Stimulated activated CD4-positive, alpha-beta T cell treated with anti-CD3 and anti-CD28 coated beads, Interleukin-15, amount 100 ng/mL, for 48 hours (primary cell): ENCODE results near the gene SATB2.
A peak's percentile ranks its signal among the peaks of the same experiment; 100 is the strongest.

Experiments
- DNase-seq, 2 donors: peaks; one replicate each; pipeline ENCODE4 v3.0.0-alpha.2; 2020; ENCODE audit warnings: low read depth in 2 of 2

The SATB2 gene

DNA sequence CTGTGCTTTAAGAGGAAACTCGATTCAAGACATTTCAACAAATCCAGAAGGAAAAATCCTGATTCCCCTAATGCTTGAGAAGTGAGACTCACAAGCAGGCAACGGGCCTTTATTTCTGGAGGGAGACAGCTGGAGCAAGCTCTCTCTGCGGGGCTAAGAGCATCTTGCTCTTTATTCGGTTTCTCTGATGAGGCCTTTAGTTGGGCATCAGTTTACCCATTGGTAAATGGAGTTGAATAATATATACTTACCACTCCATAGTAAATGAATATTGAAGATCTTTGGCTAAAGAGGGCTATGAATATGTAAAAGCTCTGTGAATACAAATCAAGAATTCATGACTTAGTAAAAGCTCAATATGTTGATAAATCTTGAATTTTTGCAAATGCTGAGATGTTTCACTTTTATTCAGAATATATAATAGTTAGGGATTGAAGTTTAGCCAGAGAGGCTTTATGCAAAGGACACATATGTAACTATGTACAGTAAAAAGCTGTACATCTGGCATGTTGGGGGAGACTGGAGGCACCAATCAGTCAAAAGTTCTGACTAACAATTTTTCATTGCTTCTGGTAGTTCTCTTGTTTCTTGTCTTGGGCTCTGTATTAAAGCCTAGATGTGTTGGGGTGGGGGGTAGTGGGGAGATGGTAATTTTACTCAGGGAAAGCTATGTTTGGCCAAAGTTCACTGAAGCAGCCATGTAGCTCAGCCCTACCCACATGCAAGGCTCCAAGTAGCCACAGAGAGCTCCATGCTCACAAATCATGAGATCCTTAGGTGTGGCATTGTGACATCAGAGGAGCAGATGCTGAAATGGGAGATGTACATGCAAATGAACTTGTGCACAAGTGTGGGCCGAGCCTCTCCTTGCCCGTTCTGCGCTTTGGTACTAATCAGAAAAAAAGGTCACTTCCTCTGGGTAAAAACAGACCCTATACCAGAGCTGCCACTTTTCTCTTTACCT is 200.2 kb downstream of the SATB2 start:
- DNase-seq, result no peak

DNA sequence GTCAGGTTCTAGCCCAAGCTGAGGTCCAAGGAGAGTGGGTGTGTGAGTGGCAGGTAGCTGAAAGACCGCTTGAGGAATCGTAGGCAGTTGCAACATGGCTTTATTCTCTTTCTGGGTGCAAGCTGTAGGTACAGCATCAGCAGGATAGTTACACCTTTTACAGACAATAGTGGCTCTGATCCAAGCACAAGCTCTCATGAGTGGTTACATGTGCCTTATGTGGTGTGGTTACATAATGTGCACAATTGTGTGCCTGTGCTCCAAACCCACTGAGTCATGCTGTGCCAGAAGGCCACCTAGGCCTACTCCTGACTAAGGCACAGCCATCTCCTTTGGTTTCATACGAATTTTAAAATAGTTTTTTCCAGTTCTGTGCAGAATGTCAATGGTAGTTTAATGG is 227.6 kb downstream of the SATB2 start:
- DNase-seq, result no peak

DNA sequence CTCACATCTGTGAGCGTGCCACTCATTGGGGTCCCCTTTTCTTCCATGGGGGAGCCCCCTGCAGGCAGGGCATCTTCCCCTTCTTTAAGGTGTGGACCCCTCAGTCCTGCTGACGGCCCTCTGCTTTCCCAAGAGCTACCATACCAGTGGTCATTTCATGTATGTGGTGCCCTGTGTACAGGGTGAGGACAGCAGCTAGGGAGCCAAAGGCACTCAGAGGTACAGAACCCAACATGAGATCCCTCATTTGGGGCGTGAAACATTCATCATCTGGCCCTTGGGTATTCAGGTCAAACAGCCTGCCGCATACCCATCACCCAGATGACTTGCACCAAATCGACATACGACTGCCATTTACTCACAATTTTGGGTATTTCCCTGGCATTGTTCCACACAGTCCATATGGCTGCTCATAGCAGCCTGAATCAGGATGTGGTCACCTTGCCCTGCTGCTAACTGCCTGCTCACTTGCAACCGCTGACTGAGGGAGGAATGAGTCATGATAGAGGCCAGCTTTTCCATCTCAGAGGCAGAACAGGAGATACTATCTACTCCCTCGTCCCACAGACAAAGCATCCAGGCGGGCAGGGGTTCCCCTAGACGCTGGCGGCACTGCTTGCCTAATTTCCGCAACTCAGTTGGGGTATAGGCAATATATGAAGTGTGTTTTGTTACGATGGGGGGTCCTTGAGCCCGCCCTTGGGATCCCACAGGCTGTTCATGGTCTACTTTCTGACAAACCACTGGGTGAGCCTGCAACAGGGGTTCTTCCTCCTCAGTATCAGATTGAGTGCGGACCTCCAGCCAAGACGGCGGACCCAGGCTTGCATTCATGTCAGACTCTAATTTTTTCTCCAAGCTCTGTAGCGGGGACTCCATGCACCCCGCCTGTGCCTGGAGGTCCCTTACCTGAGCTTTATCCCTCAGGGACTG is 228.6 kb downstream of the SATB2 start:
- DNase-seq, result peak; percentile 1 to 17

DNA sequence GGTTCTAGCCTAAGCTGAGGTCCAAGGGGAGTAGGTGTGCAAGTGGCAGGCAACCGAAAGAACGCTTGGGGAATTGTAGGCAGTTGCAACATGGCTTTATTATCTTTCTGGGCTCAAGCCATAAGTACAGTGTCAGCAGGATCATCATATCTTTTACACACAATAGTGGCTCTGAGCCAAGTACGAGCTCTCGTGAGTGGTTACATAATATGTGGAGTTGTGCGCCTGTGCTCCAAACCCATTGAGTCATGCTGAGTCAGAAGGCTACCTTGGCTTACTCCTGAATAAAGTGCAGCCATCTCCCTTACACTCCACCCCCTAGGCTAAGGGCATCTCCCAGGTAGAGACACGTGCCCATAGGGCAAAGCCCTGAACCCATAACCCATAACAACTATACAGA is 233.9 kb downstream of the SATB2 start:
- no peak for DNase-seq

- DNase-seq, result no peak
Measured at GRCh38 chr2:199220920-199221319, 236.8 kb downstream of the SATB2 start.

- no peak for DNase-seq
Measured at GRCh38 chr2:199219551-199219950, 238.2 kb downstream of the SATB2 start.
